Cerebellar cortex (tissue), 1 donor: Measurements from ENCODE around the gene FOLR1.
A peak's percentile ranks its signal among the peaks of the same experiment; 100 is the strongest.

Experiments
- DNase-seq: peaks from one replicate; pipeline ENCODE4 v3.0.0-alpha.2; 2015; ENCODE audit warnings: low spot score

The FOLR1 gene

GRCh38 chr11:72235351-72236057, 43.6 kb downstream of the FOLR1 start:
- no peak for DNase-seq

DNA sequence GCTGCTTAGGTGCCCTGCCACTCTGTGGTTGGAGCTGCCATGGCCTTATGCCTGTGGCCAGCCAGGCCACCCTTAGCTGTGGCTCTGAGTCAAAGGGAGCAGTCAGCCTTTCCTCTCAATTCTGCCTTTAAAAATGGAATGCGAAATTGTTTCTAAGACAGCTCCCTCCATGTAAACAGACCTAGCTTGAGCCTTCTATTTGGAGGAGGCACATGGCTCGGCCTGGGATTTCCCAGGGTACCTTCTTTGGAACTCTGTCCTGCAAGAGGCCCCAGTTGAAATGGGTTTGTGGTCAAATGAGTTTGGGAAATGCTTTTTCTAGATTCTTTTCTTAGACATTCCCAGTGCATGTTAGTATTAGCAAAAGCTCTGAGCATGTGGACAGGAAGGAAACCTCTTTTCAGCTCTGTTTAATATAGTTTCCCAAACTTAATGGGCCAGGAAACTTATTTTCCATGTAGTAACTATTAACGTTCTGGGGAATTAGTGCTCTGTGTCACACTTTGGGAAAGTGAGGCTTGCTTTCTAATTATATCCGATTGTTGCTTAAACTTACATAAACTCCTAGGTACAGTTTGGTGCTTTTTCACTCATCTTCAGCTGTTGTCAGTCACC, 44.2 kb downstream of the FOLR1 start:
- no peak for DNase-seq

DNA sequence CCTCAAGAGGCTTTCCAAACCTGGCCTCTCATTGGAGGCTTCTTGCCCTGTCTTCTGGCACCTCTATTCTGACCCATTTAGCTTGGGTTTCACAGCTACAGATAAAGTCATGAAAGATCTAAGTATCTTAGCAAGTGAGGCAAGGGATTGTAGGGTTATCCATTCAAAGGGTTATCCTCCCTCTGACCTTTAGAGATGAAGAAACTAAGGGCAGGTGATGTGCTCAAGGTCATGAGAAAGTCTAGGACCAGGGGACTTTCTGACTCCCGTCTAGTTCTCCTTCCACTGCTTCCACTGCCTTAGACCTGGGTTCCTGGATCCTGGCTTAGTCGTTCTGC, 44.8 kb downstream of the FOLR1 start:
- no peak for DNase-seq

DNA sequence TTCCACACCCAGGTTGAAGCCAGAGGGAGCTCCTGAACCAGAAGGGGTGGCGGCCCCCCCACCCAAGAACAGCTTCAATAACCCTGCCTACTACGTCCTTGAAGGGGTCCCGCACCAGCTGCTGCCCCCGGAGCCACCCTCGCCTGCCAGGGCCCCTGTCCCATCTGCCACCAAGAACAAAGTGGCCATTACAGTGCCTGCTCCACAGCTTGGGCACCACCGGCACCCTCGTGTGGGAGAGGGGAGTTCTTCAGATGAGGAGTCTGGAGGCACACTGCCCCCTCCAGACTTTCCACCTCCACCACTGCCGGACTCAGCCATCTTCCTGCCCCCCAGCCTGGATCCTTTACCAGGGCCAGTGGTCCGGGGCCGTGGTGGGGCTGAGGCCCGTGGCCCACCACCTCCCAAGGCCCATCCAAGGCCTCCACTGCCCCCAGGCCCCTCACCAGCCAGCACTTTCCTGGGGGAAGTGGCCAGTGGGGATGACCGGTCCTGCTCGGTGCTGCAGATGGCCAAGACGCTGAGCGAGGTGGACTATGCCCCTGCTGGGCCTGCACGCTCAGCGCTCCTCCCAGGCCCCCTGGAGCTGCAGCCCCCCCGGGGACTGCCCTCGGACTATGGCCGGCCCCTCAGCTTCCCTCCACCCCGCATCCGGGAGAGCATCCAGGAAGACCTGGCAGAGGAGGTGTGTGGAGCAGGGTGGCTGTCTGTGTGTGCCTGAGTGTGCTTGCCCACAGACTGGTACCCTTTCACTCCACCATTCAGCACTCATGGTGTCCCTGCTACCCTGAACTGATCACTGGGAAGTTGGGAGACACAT, 45.4 kb downstream of the FOLR1 start:
- no peak for DNase-seq

DNA sequence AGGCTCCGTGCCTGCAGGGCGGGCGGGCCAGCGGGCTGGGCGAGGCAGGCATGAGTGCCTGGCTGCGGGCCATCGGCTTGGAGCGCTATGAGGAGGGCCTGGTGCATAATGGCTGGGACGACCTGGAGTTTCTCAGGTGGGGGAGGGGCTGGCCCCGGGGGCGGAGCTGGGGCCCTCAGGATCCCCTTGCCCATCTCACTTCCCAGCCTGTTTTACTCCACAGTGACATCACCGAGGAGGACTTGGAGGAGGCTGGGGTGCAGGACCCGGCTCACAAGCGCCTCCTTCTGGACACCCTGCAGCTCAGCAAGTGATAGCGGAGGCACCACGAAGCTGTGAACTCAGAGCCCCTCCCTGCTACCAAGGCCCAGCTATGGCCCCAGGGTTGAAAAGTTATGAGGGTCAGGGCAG, 46.1 kb downstream of the FOLR1 start:
- DNase-seq, result peak; percentile 64

- DNase-seq, result no peak
Observed at GRCh38 chr11:72238492-72239312, 46.8 kb downstream of the FOLR1 start.

GRCh38 chr11:72239313-72239848, 47.4 kb downstream of the FOLR1 start:
- DNase-seq, result no peak

GRCh38 chr11:72239849-72240460, 48.0 kb downstream of the FOLR1 start:
- no peak for DNase-seq

- no peak for DNase-seq
Observed at GRCh38 chr11:72240461-72241290, 48.7 kb downstream of the FOLR1 start.

DNA sequence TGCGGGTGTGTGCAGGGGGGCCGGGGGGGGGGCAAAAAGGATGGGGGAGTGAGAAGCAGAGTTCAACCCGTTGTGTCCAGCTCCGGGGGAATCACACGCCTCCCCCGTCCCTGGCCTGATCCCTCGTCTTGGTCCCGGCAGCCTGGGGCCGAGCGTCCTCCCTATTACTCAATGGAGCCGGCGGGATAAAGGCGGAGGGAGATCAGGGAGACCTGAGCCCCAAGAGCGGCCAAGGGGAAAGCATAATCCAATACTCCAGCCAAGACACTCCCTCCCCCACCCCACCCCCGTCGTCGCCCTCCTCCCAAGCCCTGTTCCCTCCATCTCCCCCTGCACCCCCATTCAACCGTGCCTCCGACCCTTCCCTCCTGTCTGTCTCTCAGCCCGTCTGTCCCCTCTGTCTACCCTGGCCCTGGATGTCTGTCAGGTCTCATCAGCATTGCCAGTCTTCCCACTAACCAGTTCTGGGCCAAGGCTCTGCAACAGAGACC, 49.4 kb downstream of the FOLR1 start:
- DNase-seq, result no peak

DNA sequence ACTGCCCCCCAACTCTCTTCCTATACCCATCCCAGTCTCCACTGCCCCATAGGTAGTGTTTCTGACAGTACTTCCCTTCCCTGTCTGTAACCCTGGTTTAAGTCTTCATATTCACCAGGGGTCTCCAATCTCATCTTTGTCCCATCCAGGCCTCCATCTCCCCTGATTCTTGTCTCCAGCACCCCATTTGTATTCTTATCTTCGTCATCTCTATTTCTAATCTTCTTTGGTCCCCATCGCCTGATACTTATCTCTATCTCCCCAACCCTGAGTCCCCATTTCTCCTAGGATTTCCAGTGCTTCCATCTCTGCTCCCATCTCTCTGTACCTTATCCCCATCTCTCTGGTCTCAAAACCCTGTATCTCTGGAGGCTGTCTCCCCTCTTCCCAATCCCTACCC, 50.2 kb downstream of the FOLR1 start:
- no peak for DNase-seq

DNA sequence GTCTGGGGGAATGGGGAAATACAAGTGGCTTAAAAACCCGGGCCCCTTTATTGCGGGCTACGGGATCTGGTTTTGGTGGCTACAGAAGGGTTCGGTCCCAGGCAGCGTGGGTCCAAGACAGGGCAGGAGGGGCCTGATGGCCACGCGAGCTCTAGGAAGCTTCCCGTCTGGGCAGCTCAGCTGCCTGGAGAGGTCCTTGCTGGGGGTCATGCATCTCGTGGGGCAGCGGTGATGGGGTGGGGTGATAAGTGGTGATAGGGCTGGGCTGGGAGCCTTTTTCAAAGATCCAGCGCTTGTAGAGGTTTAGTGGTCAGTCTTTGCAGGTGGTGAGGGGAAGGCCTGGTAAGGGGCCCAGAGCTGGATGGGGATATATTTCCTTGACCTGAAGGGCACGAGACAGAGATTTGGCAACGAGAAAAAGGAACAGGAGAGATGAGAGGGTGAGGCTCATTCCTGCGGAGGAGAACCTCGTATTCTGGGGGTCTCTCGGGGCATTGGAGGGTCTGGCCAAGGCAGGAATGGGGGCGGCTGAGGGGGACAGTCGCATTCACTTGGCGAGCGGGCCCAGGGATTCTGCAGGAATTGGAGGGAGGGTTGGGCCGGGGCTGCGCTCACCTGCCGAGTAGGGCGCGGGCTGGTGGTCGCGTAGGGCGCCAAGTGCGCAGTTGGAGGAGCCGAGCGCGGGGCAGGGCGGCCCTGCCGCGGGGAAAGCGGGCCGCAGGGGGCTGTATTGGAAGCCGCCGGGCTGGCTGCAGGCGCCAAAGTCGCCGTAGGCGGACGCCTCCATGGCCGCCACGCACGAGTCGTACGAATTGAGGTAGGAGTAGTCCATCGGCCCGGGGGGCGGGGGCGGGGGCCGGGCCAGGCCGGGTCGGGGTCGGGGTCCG, 51.5 kb downstream of the FOLR1 start:
- DNase-seq, result no peak

DNA sequence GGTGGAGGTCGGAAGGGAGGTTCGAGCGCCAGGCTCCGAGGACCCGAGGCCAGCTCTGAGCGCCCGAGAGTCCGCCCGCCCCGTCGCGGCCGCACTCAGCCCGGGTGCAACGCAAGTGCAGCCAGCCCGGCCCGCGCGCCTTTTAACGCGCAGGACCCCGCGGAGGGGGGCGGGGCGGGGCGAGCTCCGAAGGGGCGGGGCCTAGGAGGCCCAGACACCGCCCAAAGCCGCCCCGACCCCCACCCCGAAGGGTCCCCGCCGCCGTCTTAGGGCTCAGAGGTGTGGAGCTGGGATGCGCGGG, 52.1 kb downstream of the FOLR1 start, which contains the start of gene PHOX2A:
TSS of gene PHOX2A (minus strand) at position 117 of the 301 bp plus-strand sequence. CDS start 172 bp downstream, outside the sequence.
- no peak for DNase-seq

DNA sequence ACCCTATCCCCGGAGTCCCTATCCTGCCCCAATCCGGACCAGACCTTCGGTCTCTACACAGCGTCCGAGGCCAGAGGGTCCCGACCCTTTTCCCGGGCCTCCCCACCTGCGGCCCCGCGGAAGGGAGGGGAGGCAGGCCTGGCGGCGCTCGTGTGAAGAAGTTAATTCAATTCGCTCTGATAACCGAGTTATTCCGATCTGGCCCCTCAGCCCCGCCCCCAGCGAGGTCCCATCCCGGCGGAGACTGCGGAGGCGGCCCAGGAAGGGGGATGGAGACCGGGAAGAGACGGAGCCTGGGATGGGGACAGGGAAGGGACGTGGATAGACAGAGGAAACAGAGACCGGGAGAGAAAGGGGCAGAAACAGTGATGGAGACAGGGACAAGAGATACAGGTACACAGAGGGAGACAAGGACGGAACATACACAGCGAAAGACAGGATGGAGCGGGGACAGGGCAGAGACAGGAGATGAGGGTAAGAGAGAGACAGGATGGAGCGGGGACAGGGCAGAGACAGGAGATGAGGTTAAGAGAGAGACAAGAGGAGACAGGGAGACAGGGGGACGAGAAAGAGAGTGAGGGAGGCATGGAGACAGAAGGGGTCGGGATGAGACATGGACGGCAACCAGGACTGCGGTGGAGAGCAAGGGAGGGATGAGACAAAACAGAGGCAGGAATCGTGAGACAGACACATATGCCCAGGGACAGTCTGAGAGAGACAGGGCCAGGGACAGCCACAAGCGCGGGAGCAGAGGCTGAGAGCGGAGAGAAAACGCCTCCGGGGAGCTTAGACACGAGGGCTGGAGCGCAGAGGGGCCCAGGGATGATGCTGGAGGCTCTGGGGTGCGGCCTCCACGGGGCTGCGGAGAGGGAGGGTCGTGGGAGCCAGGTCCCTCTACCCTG, 52.7 kb downstream of the FOLR1 start:
- no peak for DNase-seq

DNA sequence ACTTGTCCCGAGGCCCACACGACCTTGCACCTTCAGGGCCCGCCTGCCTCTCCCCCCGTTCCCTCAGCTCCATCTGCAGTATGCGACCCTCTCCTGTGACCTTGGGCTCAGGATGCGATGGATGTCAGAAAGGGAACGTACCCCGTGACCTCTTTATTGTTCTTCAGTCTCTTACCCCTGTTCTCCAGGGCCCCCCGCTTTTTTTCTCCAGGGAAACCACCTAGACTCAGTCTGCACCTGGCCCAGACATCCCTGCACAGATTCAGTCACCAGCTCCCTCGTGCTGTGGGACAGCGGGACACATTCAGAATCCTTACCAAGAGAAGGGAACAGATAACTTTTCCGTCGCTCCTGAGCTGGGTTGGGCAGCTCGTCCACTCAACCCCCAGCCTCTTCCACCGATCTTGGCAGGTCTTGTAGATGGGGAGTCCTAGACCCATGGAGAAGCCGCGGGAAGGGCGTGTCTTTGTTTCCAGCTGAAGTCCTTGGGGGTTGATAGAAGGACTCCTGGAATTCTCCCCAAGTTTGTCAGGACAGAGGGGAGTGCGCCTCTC, 53.4 kb downstream of the FOLR1 start:
- DNase-seq, result no peak
